A673 (cell line): Measurements from ENCODE around the gene RAB11FIP3.

Source experiments
- CTCF ChIP-seq: fragments of 300-800, 200-600 bp; sonication (generic); conservative IDR thresholded peaks from 2 replicates; pipeline ENCODE4 v1.5.1; 2017; ENCODE audit warnings: low read depth, mild to moderate bottlenecking, antibody characterized with exemption, low read length, moderate library complexity, mixed read lengths
- EZH2 ChIP-seq: fragments of 200-600 bp; sonication (generic); IDR thresholded peaks from 2 replicates; pipeline ENCODE4 v1.6.1; 2017; ENCODE audit warnings: borderline replicate concordance, low read depth, mild to moderate bottlenecking, mixed read lengths, antibody characterized with exemption, low read length; ENCODE audit not compliant: poor library complexity, severe bottlenecking

GRCh38 chr16:450785-451512 lies 25.5 kb downstream of the RAB11FIP3 start:
- TF ChIP-seq CTCF (no peak), EZH2 (no peak)
